GM18909 (cell line): Measurements from ENCODE around the gene TMEM198.

ENCODE experiments used
- ATAC-seq: cut with Tn5 transposase; IDR thresholded peaks from one replicate; pipeline ENCODE4 v1.9.1; 2021; ENCODE audit warnings: mild to moderate bottlenecking; ENCODE audit not compliant: unreplicated experiment, poor library complexity

The TMEM198 gene

GRCh38 chr2:219508971-219509779, 34.7 kb upstream of the TMEM198 start:
- ATAC-seq: peak; percentile 21

GRCh38 chr2:219509780-219510511, 33.9 kb upstream of the TMEM198 start:
- ATAC-seq: peak; percentile 55

- ATAC-seq: no peak
These were observed 33.2 kb upstream of the TMEM198 start for GRCh38 chr2:219510512-219511135.

- ATAC-seq: no peak
These were observed 32.1 kb upstream of the TMEM198 start for GRCh38 chr2:219511547-219512325.

GRCh38 chr2:219512524-219513216, 31.2 kb upstream of the TMEM198 start:
- ATAC-seq: no peak

GRCh38 chr2:219513787-219514186, 30.0 kb upstream of the TMEM198 start:
- ATAC-seq: no peak

- no peak for ATAC-seq
These were observed 29.5 kb upstream of the TMEM198 start, which contains the start of gene ASIC4 for GRCh38 chr2:219514196-219514761. TSS of gene ASIC4 (plus strand) at chr2:219514482. CDS start at chr2:219514725, 243 bp downstream.

GRCh38 chr2:219514836-219515235, 29.0 kb upstream of the TMEM198 start:
- ATAC-seq: no peak

- ATAC-seq: no peak
These were observed 27.8 kb upstream of the TMEM198 start for GRCh38 chr2:219515874-219516629.

- no peak for ATAC-seq
These were observed 26.9 kb upstream of the TMEM198 start for GRCh38 chr2:219516888-219517287.

GRCh38 chr2:219517954-219518778, 25.7 kb upstream of the TMEM198 start:
- ATAC-seq: no peak

- no peak for ATAC-seq
These were observed 24.3 kb upstream of the TMEM198 start for GRCh38 chr2:219519526-219519916.

GRCh38 chr2:219520079-219520478, 23.7 kb upstream of the TMEM198 start:
- no peak for ATAC-seq

GRCh38 chr2:219521066-219521880, 22.6 kb upstream of the TMEM198 start:
- no peak for ATAC-seq

- ATAC-seq: no peak
These were observed 21.5 kb upstream of the TMEM198 start for GRCh38 chr2:219522111-219523030.
